CD4-positive, alpha-beta T cell treated with Interleukin-15 for 1 hour (primary cell): ENCODE data around the gene CD40LG.
A peak's percentile ranks its signal among the peaks of the same experiment; 100 is the strongest.

ENCODE experiments used
- DNase-seq: peaks from one replicate; pipeline ENCODE4 v3.0.0-alpha.2; 2020

CD40LG gene

DNA sequence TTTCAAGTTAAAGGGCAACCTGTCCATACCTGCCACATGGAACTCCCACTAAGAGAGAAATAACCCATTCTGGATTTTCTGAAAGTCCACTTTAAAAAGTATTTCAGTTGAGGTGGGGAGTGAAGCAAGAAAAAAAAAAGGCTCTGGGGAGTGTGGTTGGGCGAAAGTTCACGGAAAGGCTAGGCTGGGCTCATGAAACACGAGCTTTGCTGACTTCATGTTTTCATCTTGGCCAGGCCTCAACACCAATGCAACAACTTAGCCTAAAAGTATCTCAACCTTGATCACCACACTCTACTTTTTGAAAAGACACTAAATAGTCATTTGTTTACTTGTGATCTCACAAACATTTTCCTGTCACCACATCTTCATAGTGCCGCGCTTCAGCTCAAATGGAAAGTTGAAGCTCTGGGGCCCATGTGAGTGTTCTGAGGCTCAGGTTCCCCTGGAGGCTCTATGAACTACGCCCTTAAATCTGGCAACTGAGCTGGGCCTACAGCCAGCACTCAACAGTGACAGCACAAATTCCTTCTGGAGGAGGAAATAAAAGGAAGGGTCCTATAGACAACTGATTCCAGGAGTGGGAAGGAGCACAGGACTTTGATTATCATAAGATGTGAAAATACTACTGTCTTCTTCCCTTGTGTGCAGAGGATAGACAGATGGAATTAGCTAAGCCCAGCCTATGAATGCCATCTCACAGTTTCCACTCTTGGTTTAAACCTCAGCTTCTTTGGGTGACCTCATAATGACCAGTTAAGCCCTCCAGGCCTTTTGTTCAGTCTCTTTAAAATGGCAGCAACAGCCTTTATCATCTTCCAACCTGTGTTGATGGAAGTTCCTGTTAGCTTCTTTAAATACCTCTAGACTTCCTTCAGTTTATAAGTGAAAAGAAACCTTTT, 5.1 kb downstream of the CD40LG start:
- DNase-seq = no peak

DNA sequence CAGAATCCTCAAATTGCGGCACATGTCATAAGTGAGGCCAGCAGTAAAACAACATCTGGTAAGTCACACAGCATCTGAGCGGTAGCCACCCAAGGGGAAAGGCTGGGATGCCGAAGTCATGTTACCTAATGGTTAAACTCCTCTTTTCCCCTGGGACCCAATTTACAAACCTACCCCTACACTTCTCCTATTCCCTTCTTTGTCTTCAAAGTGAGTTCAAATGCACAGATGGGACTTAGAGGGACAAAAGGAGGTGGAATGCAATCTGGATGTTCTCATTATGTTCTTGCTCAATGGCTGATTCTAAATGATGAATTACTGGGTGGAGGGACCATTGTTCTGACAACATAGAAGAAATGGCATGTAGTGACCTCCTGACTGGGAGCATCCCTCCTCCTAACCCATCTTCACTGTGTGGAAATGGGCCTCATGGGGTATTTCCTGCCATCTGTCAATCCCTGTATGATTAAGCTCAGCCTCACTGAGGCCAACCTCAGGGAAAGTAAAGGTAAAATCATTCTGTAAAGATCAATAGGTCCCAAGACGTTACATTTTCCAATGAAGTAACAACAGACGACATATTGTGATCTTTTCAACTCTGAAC, 8.5 kb downstream of the CD40LG start:
- no peak for DNase-seq

GRCh38 chrX:136658151-136658550, 10.2 kb downstream of the CD40LG start:
- DNase-seq = no peak

GRCh38 chrX:136659174-136659573, 11.2 kb downstream of the CD40LG start:
- no peak for DNase-seq

DNA sequence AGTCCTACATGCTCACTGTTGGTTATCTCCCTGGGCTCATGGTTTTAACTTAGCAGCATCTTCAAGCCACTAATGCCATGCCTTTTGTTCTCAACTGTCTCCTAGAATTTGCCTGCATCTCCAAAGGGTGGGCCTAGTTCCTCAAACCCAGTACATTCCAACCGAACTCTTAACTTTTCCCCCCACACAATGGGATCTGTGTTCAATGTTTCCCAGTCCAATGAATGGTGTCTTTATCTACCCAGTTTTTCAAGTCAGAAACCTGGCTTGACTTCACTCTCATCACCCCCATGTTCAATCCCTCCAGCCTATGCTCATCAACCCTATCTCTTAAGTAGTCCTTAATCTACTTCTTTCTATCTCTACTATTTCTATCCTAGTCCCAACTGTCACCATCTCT, 12.9 kb downstream of the CD40LG start:
- DNase-seq = no peak

DNA sequence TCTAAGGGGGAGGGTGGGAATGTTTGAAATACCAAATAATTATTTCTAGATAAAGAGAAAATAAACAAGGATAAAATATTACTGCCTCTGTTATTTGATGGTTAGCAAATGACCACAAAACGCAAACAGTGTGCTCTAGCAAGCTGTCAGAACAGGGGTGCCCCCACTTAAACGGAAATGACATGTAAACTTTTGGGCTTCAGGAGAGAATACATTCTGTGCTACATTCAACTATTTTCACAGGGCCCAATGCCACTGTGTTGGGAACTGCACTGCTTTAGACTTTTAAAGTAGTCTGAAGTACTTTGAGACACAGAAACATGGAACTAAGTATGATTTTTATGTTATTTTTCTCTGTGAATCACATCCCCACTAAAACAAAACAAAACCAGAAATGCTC, 14.1 kb downstream of the CD40LG start:
- no peak for DNase-seq

- DNase-seq = no peak
Observed at GRCh38 chrX:136662976-136663375, 15.0 kb downstream of the CD40LG start.

GRCh38 chrX:136665258-136665900, 17.4 kb downstream of the CD40LG start:
- no peak for DNase-seq

GRCh38 chrX:136666088-136666487, 18.1 kb downstream of the CD40LG start:
- DNase-seq = no peak

GRCh38 chrX:136667446-136668168, 19.6 kb downstream of the CD40LG start:
- DNase-seq = no peak

DNA sequence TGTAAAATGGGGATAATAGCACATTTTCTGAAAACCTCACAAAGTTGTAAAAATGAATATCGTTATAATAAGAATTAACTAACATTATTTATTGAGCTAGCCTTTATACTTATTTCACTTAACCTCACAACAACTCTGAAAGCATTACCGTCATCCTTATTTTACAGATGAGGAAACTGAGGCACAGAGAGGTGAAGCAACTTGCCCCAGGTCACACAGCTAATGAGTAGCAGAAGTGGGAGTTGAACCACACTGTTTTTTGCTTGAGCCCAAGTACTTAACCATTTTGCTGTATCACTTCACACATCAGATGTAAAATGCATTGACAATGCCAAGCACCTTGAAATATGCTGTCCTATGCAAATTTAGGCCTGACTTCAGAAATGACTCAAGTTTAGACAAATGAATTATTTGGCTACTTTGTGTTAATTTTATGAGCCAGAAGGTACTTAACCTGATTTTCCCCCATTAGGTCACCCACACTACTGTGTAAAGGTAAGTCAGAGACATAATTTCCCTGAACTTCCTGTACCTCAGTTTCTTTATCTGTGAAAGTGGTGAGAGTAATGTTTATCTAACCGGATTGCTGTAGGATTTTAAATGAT, 23.1 kb downstream of the CD40LG start:
- no peak for DNase-seq

DNA sequence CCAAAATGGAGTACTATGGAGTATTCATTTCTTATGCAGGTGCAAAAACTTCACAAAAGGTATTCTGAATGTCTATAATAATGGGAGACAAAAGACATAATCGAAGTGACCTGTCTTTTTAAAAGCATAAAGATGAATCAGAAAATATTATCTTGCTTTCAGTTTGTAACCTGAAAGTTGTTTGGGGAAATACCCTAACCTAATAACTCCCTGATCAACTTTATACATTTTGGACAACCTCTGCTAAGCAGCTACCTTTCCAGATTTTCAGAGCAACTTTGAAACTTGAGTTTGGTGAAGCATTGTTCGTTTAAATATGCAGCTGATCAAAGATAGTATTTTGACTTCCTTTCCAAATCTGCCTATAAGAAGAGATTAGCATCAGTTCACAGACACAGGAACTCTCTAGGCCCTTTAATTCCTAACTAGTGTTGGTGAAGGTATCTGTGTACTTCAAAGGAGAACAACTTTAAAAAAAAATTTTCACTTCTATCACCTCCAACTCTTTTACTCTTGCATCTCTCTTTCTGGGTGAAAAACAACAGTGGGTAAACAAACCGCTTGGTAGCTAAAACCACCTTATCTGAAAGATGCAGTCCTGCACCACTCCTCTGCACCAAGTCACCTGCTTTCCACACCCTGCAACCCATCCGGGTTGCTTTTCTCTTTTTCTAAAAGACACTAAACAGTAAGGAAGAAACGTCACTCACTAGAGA, 26.5 kb downstream of the CD40LG start:
- no peak for DNase-seq

DNA sequence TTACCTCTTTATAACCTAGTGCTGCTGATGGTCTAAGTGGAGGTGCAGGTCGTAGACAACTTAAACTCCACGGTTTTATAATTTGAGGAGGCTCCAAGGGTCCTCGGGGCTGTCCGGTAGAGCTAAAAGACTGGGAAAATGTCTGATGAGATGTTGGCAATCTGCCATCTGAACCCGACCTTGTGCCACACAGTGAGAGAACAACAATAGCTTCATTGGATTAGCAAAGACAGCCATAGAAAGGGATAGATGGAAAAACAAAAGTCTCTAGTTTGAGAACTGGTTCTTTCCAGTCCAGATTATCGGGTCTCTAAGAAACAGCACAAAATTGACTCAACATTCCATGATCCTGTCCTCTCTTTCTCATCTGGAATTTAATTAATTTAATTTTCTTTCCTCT, 31.6 kb downstream of the CD40LG start:
- DNase-seq = no peak

DNA sequence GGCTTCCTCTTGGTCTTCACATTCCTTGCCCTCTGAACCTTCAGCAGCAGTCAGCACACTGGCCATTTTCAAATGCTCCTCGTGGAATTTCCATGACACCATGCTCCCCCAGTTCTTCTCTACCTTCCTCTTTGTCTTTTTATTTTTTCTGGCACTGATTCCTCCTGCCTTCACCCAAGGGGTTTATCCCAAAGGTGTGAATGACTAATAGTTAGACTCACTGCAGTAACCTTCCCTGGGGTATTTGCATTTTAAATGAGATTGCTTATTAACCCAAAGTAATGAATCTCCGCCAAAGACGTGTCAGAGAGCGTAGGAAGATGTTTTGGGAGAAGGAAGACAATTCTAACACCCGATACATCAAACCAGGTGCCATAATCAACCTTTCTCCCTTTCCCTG, 36.2 kb downstream of the CD40LG start:
- no peak for DNase-seq

DNA sequence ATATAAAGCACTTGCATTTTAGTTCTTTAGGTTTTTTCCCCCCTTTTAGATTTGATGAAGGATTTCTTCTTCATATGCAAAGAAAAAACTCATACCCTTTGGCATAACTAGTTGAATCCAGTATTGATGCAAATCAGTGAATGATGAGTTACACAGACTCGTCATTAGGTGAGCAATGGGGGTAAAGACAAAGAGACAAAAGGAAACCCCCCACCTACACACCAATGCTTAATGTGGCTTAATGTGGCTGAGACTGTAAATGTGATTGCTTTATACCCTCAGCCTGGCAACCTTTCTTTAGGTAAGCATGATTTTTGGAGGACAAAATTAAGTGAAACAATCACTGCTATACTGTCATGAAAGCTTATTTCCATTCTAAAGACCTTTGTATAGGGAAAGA, 39.5 kb downstream of the CD40LG start:
- no peak for DNase-seq

DNA sequence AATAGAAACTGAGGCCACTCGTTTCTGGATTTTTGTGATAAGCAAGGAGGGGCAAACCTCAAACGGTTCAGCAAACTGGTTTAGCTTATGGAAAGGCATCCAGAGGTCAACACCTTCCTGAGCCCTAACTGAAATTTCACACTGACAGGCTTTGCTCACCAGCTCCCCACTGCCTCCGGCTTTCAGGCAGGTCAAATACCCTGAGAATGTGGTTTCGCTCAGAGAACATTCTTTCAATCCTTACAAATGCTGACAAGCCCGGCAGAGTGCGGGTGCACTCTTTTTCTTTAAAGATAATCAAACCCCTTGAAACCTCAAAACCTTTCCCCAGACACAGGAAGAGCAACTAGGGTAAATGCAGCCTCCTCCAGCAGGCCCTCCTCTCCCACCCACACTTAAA, 41.5 kb downstream of the CD40LG start:
- no peak for DNase-seq

DNA sequence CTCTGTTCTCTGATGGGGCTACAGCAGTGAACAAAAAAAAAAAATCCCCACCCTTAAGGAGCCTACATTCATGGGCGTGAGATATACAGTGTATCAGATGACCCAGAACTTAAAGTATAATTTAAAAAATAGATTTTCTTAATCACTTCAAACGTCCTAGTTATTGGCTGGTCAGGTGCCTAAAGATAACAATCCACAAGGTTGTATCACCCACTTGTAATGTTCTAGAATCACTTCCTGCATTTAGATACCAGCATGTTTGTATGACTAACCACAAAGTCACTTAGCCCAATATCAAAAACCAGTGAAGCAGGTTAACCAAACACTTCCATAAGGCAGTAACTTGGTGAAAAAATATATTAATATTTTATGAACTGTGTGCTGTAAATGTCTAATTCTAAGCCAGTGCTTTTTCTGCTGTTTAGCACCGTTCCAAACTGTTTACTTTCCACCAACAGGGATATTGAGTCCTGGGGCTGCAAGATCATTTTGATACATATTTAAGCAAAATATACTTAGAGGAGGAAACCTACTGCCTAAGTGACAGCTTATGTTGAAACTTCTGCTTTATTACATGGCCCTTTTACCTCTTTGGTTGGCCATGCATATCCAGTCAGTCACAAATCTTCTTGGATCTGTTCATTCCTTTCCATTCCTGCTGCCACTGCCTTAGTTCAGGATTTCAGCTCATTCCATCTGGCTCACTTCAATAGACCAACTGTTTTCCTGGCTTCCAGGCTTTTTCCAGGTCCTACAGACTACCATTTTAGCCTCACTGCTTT, 43.3 kb downstream of the CD40LG start:
- no peak for DNase-seq

DNA sequence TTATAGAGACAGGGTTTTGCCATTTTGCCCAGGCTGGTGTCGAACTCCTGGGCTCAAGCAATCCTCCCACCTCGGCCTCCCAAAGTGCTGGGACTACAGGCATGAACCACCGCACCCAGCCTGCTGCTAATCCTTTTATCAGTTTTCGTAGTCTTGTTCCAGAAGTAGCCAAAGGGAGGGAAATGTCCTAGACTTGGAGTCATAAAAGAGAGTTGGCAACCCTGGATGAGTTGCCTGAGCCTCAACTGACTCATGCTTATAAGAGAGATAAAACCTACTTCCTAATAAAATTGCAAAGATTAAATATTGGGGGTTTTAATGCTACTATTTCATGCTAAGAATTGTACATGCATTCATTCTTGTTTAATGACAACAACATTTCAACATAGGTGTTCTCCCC, 44.3 kb downstream of the CD40LG start:
- DNase-seq = no peak

- peak; percentile 44 for DNase-seq
Observed at GRCh38 chrX:136694431-136695087, 46.6 kb downstream of the CD40LG start.

DNA sequence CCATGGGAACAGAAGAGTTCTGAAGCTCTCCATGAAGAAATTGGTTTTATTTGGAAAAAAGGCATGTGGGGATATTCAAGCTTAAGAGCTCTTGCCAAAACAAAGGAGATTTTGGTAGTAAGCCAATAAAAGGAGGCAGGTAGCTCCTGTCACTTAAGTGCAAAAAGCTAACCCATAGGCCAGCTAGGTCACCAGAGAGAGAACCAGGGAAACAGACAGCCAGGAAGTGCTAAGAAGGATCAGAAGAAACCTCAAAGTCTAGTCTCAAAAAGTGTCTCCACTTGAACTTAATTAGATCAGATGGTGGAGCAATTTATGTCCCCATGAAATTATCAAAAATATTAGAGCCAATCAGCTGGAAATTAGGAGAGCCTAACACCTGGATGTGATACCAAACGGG, 49.2 kb downstream of the CD40LG start:
- no peak for DNase-seq

DNA sequence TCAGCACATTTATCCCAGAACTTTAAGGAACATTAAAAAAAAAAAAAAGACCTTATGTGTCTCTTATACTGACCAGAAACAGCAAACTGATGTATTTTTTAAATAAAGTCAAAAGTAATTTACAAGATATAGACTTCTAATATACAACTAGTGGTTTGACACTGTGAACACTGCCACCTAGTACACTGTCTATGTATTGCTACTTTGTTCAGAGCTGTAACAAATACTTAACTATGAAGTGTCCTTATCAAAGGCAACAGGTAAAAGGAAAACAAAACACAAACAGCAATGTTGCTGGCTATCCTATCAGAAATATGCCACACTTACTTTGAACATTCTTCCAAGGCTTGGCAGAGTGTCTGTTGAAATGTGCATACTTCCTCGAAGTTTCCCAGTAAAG, 60.4 kb downstream of the CD40LG start:
- DNase-seq = no peak
